ENCODE measurements around the gene TRIM36. TPM values are rescaled to one million over a fixed set of nuclear protein-coding genes. Genes with fewer than 3 reads are reported as not detected.

TRIM36 gene
- polyA plus RNA-seq, 2 donors: 0.20 to 0.37 TPM

DNA sequence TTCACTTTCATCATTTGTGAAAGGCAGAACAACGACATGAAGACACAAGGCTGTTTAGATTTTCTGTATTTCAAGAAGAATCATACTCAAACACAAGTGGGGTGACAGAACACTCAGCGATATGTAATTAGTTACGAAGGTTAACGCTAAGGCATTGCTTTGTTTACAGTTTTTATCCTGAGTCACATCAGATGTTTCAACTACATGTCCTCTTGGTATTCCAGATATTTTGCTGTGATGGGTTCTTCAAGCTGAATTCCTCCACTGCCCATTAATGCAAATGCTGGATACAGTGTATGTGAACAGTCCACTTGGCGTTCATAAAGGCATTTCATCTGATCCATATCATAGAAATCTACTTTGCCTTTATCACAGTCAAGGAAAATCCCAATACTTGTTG is 43.4 kb downstream of the TRIM36 start:
- Histone ChIP-seq H3K36me3 (ENCODE audit: control insufficient read depth in 2 of 2, insufficient read depth in 2 of 2, low read length in 1 of 2) (no peaks in the 10 kb centered on the region), H3K27ac (ENCODE audit: low read depth in 2 of 2, low read length in 1 of 2) (no peak overlapping the region), H3K9me3 (ENCODE audit: control insufficient read depth in 2 of 2, insufficient read depth in 1 of 2, low read depth in 1 of 2, low read length in 1 of 2) (no peaks in the 10 kb centered on the region), H3K27me3 (ENCODE audit: control insufficient read depth in 1 of 2, insufficient read depth in 2 of 2, low read length in 2 of 2) (no peaks in the 10 kb centered on the region), H3K4me3 (ENCODE audit: low read depth in 1 of 2, low read length in 2 of 2) (no peak overlapping the region), H3K4me1 (ENCODE audit: control insufficient read depth in 2 of 2, insufficient read depth in 2 of 2, low read length in 1 of 2) (no peaks in the 10 kb centered on the region)
- 69 to 71% methylated on average over 5 of the region's 5 CpGs for WGBS, 2 donors

DNA sequence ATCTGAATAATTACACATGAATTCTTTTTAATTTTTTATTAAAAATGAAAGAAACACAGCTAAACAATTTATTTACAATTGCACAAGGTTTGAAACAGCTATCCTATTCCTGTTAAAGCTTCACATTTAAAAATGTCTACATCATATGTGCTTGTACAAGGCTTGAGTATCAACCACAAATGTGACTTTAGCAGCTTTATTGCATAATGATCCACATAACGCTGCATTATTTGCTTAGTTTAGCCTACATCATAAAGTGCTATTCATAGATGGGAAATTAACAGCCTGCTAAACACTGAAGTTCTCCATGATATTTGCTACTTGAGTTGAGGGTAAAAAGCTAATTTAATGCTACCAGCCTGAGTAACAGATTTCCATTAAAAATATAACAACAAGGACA is 45.0 kb downstream of the TRIM36 start:
- Histone ChIP-seq H3K27me3 (ENCODE audit: control insufficient read depth in 1 of 2, insufficient read depth in 2 of 2, low read length in 2 of 2) (no peaks in the 10 kb centered on the region), H3K9me3 (ENCODE audit: control insufficient read depth in 2 of 2, insufficient read depth in 1 of 2, low read depth in 1 of 2, low read length in 1 of 2) (no peaks in the 10 kb centered on the region), H3K27ac (ENCODE audit: low read depth in 2 of 2, low read length in 1 of 2) (no peak overlapping the region), H3K36me3 (ENCODE audit: control insufficient read depth in 2 of 2, insufficient read depth in 2 of 2, low read length in 1 of 2) (no peaks in the 10 kb centered on the region), H3K4me1 (ENCODE audit: control insufficient read depth in 2 of 2, insufficient read depth in 2 of 2, low read length in 1 of 2) (no peaks in the 10 kb centered on the region), H3K4me3 (ENCODE audit: low read depth in 1 of 2, low read length in 2 of 2) (no peak overlapping the region)
- WGBS, 2 donors: 52 to 59% methylated on average over 1 of the region's 1 CpG

DNA sequence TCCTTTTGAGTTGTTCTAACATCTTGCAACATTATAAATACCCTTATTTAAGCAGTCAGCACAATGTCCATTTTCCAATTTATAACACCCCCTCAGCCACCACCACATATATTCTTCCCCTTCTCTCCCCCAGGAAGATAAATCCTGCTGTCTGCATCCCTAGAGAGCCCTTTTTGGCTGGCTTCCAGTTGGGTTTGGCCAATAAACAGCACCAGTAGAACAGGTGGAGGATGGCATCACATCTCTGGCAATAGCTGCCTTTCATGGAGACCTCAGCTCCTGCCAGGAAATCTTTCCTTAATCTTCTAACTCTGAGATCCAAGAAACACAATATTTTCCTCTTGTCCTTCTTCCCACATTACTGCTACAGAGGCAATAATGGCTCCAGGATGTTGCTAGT is 53.7 kb downstream of the TRIM36 start:
- no peaks in the 10 kb centered on the region for H3K9me3 ChIP-seq (ENCODE audit: control insufficient read depth in 2 of 2, insufficient read depth in 1 of 2, low read depth in 1 of 2, low read length in 1 of 2)

DNA sequence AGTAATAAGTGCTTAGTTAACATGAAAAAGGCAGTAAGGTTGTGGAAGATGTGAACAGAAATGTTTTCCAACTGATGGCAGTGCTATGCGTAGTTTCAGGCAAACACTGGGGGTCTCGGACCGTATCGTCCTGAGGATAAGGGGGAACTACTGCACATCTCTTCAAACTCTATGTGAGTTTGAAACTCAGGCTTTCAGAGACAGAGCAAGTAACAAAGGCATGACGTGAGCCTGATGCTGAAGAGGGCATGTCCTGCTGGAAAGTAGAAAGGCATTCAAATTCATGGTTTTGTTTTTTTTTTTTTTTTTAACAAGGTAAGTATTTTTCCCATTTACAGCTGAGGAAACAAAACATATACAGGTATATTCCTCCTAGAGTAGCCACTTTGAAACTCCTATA is 59.9 kb downstream of the TRIM36 start:
- H3K27me3 ChIP-seq (ENCODE audit: control insufficient read depth in 1 of 2, insufficient read depth in 2 of 2, low read length in 2 of 2): no peaks in the 10 kb centered on the region
- H3K4me1 ChIP-seq (ENCODE audit: control insufficient read depth in 2 of 2, insufficient read depth in 2 of 2, low read length in 1 of 2): no peaks in the 10 kb centered on the region
- 76 to 81% methylated on average over 5 of the region's 5 CpGs for WGBS, 2 donors
- no peak overlapping the region for H3K4me3 ChIP-seq (ENCODE audit: low read depth in 1 of 2, low read length in 2 of 2)
- no peak overlapping the region for H3K27ac ChIP-seq (ENCODE audit: low read depth in 2 of 2, low read length in 1 of 2)
- H3K9me3 ChIP-seq (ENCODE audit: control insufficient read depth in 2 of 2, insufficient read depth in 1 of 2, low read depth in 1 of 2, low read length in 1 of 2): no peaks in the 10 kb centered on the region
- H3K36me3 ChIP-seq (ENCODE audit: control insufficient read depth in 2 of 2, insufficient read depth in 2 of 2, low read length in 1 of 2): no peaks in the 10 kb centered on the region

More for the DNA sequence above, 53.7 kb downstream of the TRIM36 start:
- Histone ChIP-seq H3K36me3 (ENCODE audit: control insufficient read depth in 2 of 2, insufficient read depth in 2 of 2, low read length in 1 of 2) (no peaks in the 10 kb centered on the region), H3K4me1 (ENCODE audit: control insufficient read depth in 2 of 2, insufficient read depth in 2 of 2, low read length in 1 of 2) (no peaks in the 10 kb centered on the region), H3K27me3 (ENCODE audit: control insufficient read depth in 1 of 2, insufficient read depth in 2 of 2, low read length in 2 of 2) (no peaks in the 10 kb centered on the region), H3K27ac (ENCODE audit: low read depth in 2 of 2, low read length in 1 of 2) (no peak overlapping the region), H3K4me3 (ENCODE audit: low read depth in 1 of 2, low read length in 2 of 2) (no peak overlapping the region)

DNA sequence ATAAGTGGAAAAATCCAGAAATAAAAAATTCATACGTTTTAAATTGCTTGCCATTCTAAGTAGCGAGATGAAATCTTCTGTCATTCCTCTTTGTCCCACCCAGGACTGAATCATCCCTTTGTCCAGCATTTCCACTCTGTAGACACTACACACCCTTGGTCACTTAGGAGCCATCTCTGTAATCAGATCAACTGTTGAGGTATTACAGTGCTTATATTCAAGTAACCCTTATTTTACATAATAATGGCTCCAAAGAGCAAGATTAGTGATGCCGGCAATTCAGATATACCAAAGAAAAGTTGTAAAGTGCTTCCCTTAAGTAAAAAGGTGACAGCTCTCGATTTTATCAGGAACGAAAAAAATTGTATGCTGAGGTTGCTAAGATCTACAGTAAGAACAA is 60.4 kb downstream of the TRIM36 start:
- Histone ChIP-seq H3K9me3 (ENCODE audit: control insufficient read depth in 2 of 2, insufficient read depth in 1 of 2, low read depth in 1 of 2, low read length in 1 of 2) (no peaks in the 10 kb centered on the region), H3K4me1 (ENCODE audit: control insufficient read depth in 2 of 2, insufficient read depth in 2 of 2, low read length in 1 of 2) (no peaks in the 10 kb centered on the region), H3K27me3 (ENCODE audit: control insufficient read depth in 1 of 2, insufficient read depth in 2 of 2, low read length in 2 of 2) (no peaks in the 10 kb centered on the region), H3K36me3 (ENCODE audit: control insufficient read depth in 2 of 2, insufficient read depth in 2 of 2, low read length in 1 of 2) (no peaks in the 10 kb centered on the region), H3K4me3 (ENCODE audit: low read depth in 1 of 2, low read length in 2 of 2) (no peak overlapping the region), H3K27ac (ENCODE audit: low read depth in 2 of 2, low read length in 1 of 2) (no peak overlapping the region)
- WGBS, 2 donors: 76 to 77% methylated on average over 5 of the region's 5 CpGs

DNA sequence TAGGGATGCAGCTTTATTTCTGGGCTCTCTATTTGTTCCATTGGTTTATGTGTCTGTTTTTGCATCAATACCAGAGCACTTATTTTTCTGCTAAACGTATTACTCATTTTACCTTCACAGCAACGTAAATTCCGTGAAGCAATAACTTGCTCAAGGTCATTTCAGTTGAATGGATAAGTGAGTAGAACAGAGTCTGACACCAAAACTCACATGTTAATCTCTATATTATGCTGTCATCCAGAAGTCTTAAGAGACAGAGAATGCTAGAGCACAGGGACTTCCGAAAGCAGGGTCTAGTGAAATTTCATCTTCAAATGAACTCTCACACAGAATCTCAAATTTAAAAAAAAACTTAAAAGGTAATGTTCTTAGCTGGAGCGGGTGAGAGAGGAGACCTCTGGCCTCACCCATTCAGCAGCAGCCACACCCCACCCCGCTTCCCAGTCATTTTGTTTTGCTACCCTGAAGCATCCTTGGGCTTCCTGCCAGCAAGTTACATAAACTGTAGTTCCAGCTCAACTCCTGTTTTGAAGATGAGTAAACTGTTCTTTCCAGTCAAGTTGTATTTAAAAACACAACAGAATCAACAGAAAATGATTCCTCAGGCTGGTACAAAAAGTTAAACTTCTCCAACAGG is 69.3 kb downstream of the TRIM36 start:
- H3K4me3 ChIP-seq (ENCODE audit: low read depth in 1 of 2, low read length in 2 of 2): no peak overlapping the region
- H3K36me3 ChIP-seq (ENCODE audit: control insufficient read depth in 2 of 2, insufficient read depth in 2 of 2, low read length in 1 of 2): no peaks in the 10 kb centered on the region
- WGBS, 2 donors: 54 to 58% methylated on average over 6 of the region's 6 CpGs
- H3K4me1 ChIP-seq (ENCODE audit: control insufficient read depth in 2 of 2, insufficient read depth in 2 of 2, low read length in 1 of 2): no peaks in the 10 kb centered on the region
- no peaks in the 10 kb centered on the region for H3K27me3 ChIP-seq (ENCODE audit: control insufficient read depth in 1 of 2, insufficient read depth in 2 of 2, low read length in 2 of 2)
- no peak overlapping the region for H3K27ac ChIP-seq (ENCODE audit: low read depth in 2 of 2, low read length in 1 of 2)
- H3K9me3 ChIP-seq (ENCODE audit: control insufficient read depth in 2 of 2, insufficient read depth in 1 of 2, low read depth in 1 of 2, low read length in 1 of 2): peaks cover 0 to 2% of the 10 kb centered on the region in 2 donors

DNA sequence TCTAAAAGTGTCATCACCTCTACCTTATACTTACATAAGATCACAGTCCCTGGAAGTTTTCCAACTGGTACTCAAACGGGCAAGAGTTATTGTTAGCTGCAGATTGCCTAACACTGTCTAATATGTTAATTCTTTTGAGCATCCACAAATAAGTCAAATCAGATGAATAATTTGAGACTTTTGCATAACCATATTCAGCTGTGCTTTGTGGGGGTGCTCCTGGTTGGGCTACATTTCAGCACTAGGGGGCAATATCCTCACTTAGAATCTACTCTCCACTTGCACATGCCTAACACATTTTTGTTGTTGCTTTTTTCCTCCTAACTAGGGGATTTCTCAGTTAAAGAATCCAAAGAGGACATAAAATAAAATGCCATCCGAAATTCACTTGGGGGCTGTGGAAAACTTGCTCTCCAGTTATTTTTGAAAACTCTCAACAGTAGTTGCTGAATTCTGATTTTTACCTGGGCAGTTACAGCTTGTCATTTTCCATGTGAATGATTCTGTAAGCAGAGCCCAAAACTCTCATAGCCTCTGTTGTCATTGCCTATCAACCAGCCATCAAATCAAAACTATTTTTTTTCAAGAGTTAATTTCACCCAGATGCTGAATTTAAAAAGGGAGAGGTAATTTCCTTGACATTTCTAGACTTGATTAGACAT is 71.5 kb downstream of the TRIM36 start:
- Histone ChIP-seq H3K4me3 (ENCODE audit: low read depth in 1 of 2, low read length in 2 of 2) (no peak overlapping the region), H3K27ac (ENCODE audit: low read depth in 2 of 2, low read length in 1 of 2) (no peak overlapping the region), H3K4me1 (ENCODE audit: control insufficient read depth in 2 of 2, insufficient read depth in 2 of 2, low read length in 1 of 2) (no peaks in the 10 kb centered on the region), H3K36me3 (ENCODE audit: control insufficient read depth in 2 of 2, insufficient read depth in 2 of 2, low read length in 1 of 2) (no peaks in the 10 kb centered on the region), H3K9me3 (ENCODE audit: control insufficient read depth in 2 of 2, insufficient read depth in 1 of 2, low read depth in 1 of 2, low read length in 1 of 2) (peaks cover 0 to 2% of the 10 kb centered on the region in 2 donors), H3K27me3 (ENCODE audit: control insufficient read depth in 1 of 2, insufficient read depth in 2 of 2, low read length in 2 of 2) (no peaks in the 10 kb centered on the region)
- WGBS, 2 donors: 5 to 9% methylated on average over 2 of the region's 2 CpGs

DNA sequence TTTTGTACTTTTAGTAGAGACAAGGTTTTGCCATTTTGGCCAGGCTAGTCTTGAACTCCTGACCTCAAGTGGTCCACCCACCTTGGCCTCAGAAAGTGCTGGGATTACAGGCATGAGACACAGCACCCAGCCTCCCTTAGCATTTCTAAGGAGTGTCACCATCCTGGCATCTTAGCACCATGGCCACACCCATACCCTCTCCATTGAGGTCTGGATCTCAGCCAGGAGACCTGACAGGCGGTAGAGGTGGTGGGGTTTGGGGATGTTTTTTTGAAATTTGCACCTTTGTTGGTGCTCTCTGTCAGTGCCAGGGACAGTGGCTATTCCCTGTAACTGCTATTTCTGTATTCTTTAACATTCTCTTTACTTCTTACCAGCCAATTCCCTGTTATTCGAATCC is 72.5 kb downstream of the TRIM36 start:
- Histone ChIP-seq H3K36me3 (ENCODE audit: control insufficient read depth in 2 of 2, insufficient read depth in 2 of 2, low read length in 1 of 2) (no peaks in the 10 kb centered on the region), H3K4me1 (ENCODE audit: control insufficient read depth in 2 of 2, insufficient read depth in 2 of 2, low read length in 1 of 2) (no peaks in the 10 kb centered on the region), H3K4me3 (ENCODE audit: low read depth in 1 of 2, low read length in 2 of 2) (no peak overlapping the region), H3K9me3 (ENCODE audit: control insufficient read depth in 2 of 2, insufficient read depth in 1 of 2, low read depth in 1 of 2, low read length in 1 of 2) (peaks cover 0 to 2% of the 10 kb centered on the region in 2 donors), H3K27me3 (ENCODE audit: control insufficient read depth in 1 of 2, insufficient read depth in 2 of 2, low read length in 2 of 2) (no peaks in the 10 kb centered on the region), H3K27ac (ENCODE audit: low read depth in 2 of 2, low read length in 1 of 2) (no peak overlapping the region)
- WGBS, 2 donors: 35 to 45% methylated on average over 2 of the region's 2 CpGs

DNA sequence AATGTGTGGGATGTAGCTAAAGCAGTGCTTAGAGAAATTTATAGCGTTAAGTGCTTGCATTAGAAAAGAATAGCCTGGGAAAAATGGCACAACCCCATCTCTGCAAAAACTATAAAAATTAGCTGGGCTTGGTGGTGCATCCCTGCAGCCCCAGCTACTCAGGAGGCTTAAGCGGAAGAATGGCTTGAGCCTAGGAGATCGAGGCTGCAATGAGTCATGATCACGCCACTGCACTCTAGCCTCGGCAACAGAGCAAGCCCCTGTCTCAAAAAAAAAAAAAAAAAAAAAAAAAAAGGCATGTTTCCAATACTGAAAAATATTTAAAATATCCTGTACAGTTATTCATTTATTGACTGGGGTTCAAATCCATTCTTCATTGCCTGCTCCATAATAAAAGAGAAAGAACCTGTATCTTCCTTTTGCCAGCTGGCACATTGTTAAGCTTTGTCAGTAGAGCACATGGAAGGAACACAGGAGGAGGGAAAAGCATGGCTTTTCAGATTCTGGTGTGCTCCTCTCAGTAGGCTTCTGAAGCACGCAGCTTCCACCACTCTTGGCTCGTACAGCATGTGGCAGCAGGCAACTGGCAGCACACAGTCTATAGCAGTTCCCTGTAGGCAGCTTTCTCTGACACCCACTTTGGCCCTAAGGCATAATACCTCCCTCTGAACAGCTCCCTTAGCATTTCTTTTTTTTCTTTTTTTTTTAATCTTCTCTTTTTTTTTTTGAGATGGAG is 73.5 kb downstream of the TRIM36 start:
- WGBS, 2 donors: 47 to 59% methylated on average over 7 of the region's 7 CpGs

More for the DNA sequence above, 73.5 kb downstream of the TRIM36 start:
- Histone ChIP-seq H3K27ac (ENCODE audit: low read depth in 2 of 2, low read length in 1 of 2) (no peak overlapping the region), H3K27me3 (ENCODE audit: control insufficient read depth in 1 of 2, insufficient read depth in 2 of 2, low read length in 2 of 2) (no peaks in the 10 kb centered on the region), H3K4me3 (ENCODE audit: low read depth in 1 of 2, low read length in 2 of 2) (no peak overlapping the region), H3K9me3 (ENCODE audit: control insufficient read depth in 2 of 2, insufficient read depth in 1 of 2, low read depth in 1 of 2, low read length in 1 of 2) (peaks cover 0 to 2% of the 10 kb centered on the region in 2 donors), H3K4me1 (ENCODE audit: control insufficient read depth in 2 of 2, insufficient read depth in 2 of 2, low read length in 1 of 2) (no peaks in the 10 kb centered on the region), H3K36me3 (ENCODE audit: control insufficient read depth in 2 of 2, insufficient read depth in 2 of 2, low read length in 1 of 2) (no peaks in the 10 kb centered on the region)
